T-helper 22 cell (primary cell): ENCODE results near the gene TMEM98.
"Not testable (repeated sequence)": the region's sequence is repeated elsewhere in the genome, so short reads cannot be mapped to it uniquely, and the experiment has no call there.

Experiments used
- DNase-seq: peaks from one replicate; pipeline ENCODE4 v3.0.0-alpha.2; 2020; ENCODE audit warnings: low read depth

Gene TMEM98

GRCh38 chr17:32927724-32928585 lies at the start of gene TMEM98:
TSS of gene TMEM98 (plus strand) at chr17:32928153. CDS start at chr17:32931529, 3,376 bp downstream.
- DNase-seq, result no peak

GRCh38 chr17:32878211-32878610 lies 49.7 kb upstream of the TMEM98 start:
- no peak for DNase-seq

- DNase-seq, result no peak
Measured at GRCh38 chr17:32879134-32879533, 48.8 kb upstream of the TMEM98 start.

GRCh38 chr17:32880671-32881453 lies 47.1 kb upstream of the TMEM98 start:
- DNase-seq, result no peak

- no peak for DNase-seq
Measured at GRCh38 chr17:32882029-32882428, 45.9 kb upstream of the TMEM98 start.

GRCh38 chr17:32882734-32883133 lies 45.2 kb upstream of the TMEM98 start:
- no peak for DNase-seq

- DNase-seq, result not testable (repeated sequence)
Measured at GRCh38 chr17:32886951-32887350, 41.0 kb upstream of the TMEM98 start.

- not testable (repeated sequence) for DNase-seq
Measured at GRCh38 chr17:32887410-32887809, 40.5 kb upstream of the TMEM98 start.

GRCh38 chr17:32894245-32894644 lies 33.7 kb upstream of the TMEM98 start:
- DNase-seq, result no peak

GRCh38 chr17:32896647-32897258 lies 31.2 kb upstream of the TMEM98 start:
- DNase-seq, result no peak

GRCh38 chr17:32899236-32900013 lies 28.5 kb upstream of the TMEM98 start:
- no peak for DNase-seq

- no peak for DNase-seq
Measured at GRCh38 chr17:32901743-32902142, 26.2 kb upstream of the TMEM98 start.

- DNase-seq, result no peak
Measured at GRCh38 chr17:32903774-32904673, 23.9 kb upstream of the TMEM98 start.

- no peak for DNase-seq
Measured at GRCh38 chr17:32904891-32905290, 23.1 kb upstream of the TMEM98 start.

GRCh38 chr17:32907583-32907982 lies 20.4 kb upstream of the TMEM98 start:
- DNase-seq, result no peak

- DNase-seq, result no peak
Measured at GRCh38 chr17:32909787-32910369, 18.1 kb upstream of the TMEM98 start.

GRCh38 chr17:32910769-32911168 lies 17.2 kb upstream of the TMEM98 start:
- no peak for DNase-seq

- DNase-seq, result no peak
Measured at GRCh38 chr17:32912218-32912897, 15.6 kb upstream of the TMEM98 start.

GRCh38 chr17:32913593-32913992 lies 14.4 kb upstream of the TMEM98 start:
- DNase-seq, result no peak

- DNase-seq, result no peak
Measured at GRCh38 chr17:32914181-32914580, 13.8 kb upstream of the TMEM98 start.
